Astrocyte (in vitro differentiated cells and primary cell): ENCODE measurements around the gene TLE7. TPM values are rescaled to one million over a fixed set of nuclear protein-coding genes. Genes with fewer than 3 reads are reported as not detected.

Source experiments
- DNase-seq: peaks from one replicate; pipeline ENCODE4 v3.0.0-alpha.2; 2010; ENCODE audit warnings: low read depth
- FAIRE-seq: peaks from 2 replicates; lab custom pipeline; 2011; peaks lifted over from hg19 to GRCh38; lab: Jason Lieb, UNC
- H2AFZ ChIP-seq: 2 replicates; pipeline ENCODE4 v1.6.0; 2012; ENCODE audit warnings: low read depth, low read length, inconsistent platforms
- H3K27ac ChIP-seq: 2 replicates; pipeline ENCODE4 v1.5.1; 2011; ENCODE audit warnings: low read depth, low read length, inconsistent platforms
- H3K27me3 ChIP-seq: 2 replicates; pipeline ENCODE4 v1.6.0; 2011; ENCODE audit warnings: low read length, inconsistent platforms; ENCODE audit not compliant: insufficient read depth
- H3K36me3 ChIP-seq: 2 replicates; pipeline ENCODE4 v1.5.1; 2011; ENCODE audit warnings: low read length, inconsistent platforms; ENCODE audit not compliant: insufficient read depth
- H3K4me1 ChIP-seq: 2 replicates; pipeline ENCODE4 v1.5.1; 2011; ENCODE audit warnings: low read length, inconsistent platforms; ENCODE audit not compliant: insufficient read depth
- H3K4me2 ChIP-seq: 2 replicates; pipeline ENCODE4 v1.6.0; 2012; ENCODE audit warnings: low read length, inconsistent platforms
- H3K4me3 ChIP-seq: 2 replicates; pipeline ENCODE4 v1.5.1; 2011; ENCODE audit warnings: low read depth, mild to moderate bottlenecking, low read length, inconsistent platforms; ENCODE audit not compliant: insufficient read depth
- H3K79me2 ChIP-seq: 2 replicates; pipeline ENCODE4 v1.6.0; 2012; ENCODE audit warnings: mild to moderate bottlenecking, low read length, inconsistent platforms; ENCODE audit not compliant: insufficient read depth
- H3K9ac ChIP-seq: 2 replicates; pipeline ENCODE4 v1.6.0; 2012; ENCODE audit warnings: mild to moderate bottlenecking, low read length, inconsistent platforms
- H3K9me3 ChIP-seq: 2 replicates; pipeline ENCODE4 v1.5.1; 2012; ENCODE audit warnings: low read depth, mild to moderate bottlenecking, low read length, inconsistent platforms; ENCODE audit not compliant: insufficient read depth
- H4K20me1 ChIP-seq: 2 replicates; pipeline ENCODE4 v1.6.0; 2012; ENCODE audit warnings: low read length, inconsistent platforms; ENCODE audit not compliant: insufficient read depth
- H3K27ac Mint-ChIP-seq: one replicate; pipeline ENCODE4 v1.8.0; 2021; ENCODE audit warnings: mild to moderate bottlenecking, mixed read lengths; ENCODE audit not compliant: unreplicated experiment
- H3K27me3 Mint-ChIP-seq: one replicate; pipeline ENCODE4 v1.8.0; 2021; ENCODE audit warnings: low read depth, mixed read lengths; ENCODE audit not compliant: unreplicated experiment
- H3K36me3 Mint-ChIP-seq: one replicate; pipeline ENCODE4 v1.8.0; 2021; ENCODE audit warnings: low read depth, mixed read lengths; ENCODE audit not compliant: unreplicated experiment
- H3K4me1 Mint-ChIP-seq: one replicate; pipeline ENCODE4 v1.8.0; 2021; ENCODE audit warnings: low read depth, mixed read lengths; ENCODE audit not compliant: unreplicated experiment
- H3K4me3 Mint-ChIP-seq: one replicate; pipeline ENCODE4 v1.8.0; 2021; ENCODE audit warnings: mild to moderate bottlenecking, moderate library complexity, mixed read lengths; ENCODE audit not compliant: unreplicated experiment
- H3K9me3 Mint-ChIP-seq: one replicate; pipeline ENCODE4 v1.8.0; 2021; ENCODE audit warnings: mild to moderate bottlenecking, mixed read lengths; ENCODE audit not compliant: unreplicated experiment
- CTCF ChIP-seq: IDR thresholded peaks from 2 replicates; pipeline ENCODE4 v1.5.1; 2011; ENCODE audit warnings: low read depth, mild to moderate bottlenecking, inconsistent platforms, low read length, moderate library complexity; ENCODE audit not compliant: insufficient read depth
- EZH2 ChIP-seq: IDR thresholded peaks from 2 replicates; pipeline ENCODE4 v1.6.1; 2012; ENCODE audit warnings: mild to moderate bottlenecking, low read length, inconsistent platforms; ENCODE audit not compliant: insufficient read depth
- total RNA-seq: library from RNA; stranded (reverse); gene quantifications from 2 replicates; pipeline ENCODE4 v1.2.1, GENCODE V29; 2021

Gene TLE7
- total RNA-seq, 1 donor from 2014 or later, result not detected

- no peak overlapping the region for H2AFZ ChIP-seq
- no peak overlapping the region for H3K27ac Mint-ChIP-seq
- no peaks in the 10 kb centered on the region for H3K9me3 ChIP-seq
- H3K9me3 Mint-ChIP-seq, result peaks cover 3% of the 10 kb centered on the region
- H3K36me3 ChIP-seq, result no peaks in the 10 kb centered on the region
- no peak overlapping the region for H3K9ac ChIP-seq
- H3K27me3 ChIP-seq, result peaks cover 3% of the 10 kb centered on the region
- DNase-seq, result no peak
- no peak for TF ChIP-seq CTCF
- no peak for TF ChIP-seq EZH2
- no peaks in the 10 kb centered on the region for H4K20me1 ChIP-seq
- no peak overlapping the region for H3K4me3 Mint-ChIP-seq
- no peak overlapping the region for H3K4me2 ChIP-seq
- peaks cover 38% of the 10 kb centered on the region for H3K27me3 Mint-ChIP-seq
- H3K4me3 ChIP-seq, result no peak overlapping the region
- no peaks in the 10 kb centered on the region for H3K4me1 ChIP-seq
- H3K27ac ChIP-seq, result no peak overlapping the region
- H3K4me1 Mint-ChIP-seq, result no peaks in the 10 kb centered on the region
- H3K79me2 ChIP-seq, result no peaks in the 10 kb centered on the region
- no peaks in the 10 kb centered on the region for H3K36me3 Mint-ChIP-seq
- no peak for FAIRE-seq
Measured at GRCh38 chr16:71423016-71423415, 18.8 kb downstream of the TLE7 start.

DNA sequence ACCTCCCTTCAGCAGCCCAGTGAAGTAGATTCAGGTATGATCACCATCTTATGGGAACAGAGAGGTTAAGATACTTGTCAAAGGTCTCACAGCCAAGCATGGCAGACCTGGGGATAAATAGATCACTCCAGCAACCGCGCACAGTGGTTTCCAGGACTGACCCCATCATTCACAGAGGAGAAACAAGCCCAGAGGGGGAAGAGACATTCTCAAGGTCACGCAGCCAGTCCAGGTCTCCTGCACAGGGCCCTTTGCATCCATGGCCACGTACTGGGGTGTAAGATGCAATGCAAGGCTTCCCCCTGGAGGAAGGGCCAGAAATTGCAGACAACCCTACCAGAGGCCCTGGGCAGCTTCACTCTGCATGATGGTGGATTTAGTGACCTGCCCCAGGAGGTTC lies 19.9 kb downstream of the TLE7 start:
- no peaks in the 10 kb centered on the region for H3K4me1 Mint-ChIP-seq
- FAIRE-seq (no peak), DNase-seq (no peak)
- peaks cover 3% of the 10 kb centered on the region for H3K27me3 ChIP-seq
- no peaks in the 10 kb centered on the region for H4K20me1 ChIP-seq
- H3K36me3 ChIP-seq, result no peaks in the 10 kb centered on the region
- H3K79me2 ChIP-seq, result no peaks in the 10 kb centered on the region
- H2AFZ ChIP-seq, result no peak overlapping the region
- no peak overlapping the region for H3K4me2 ChIP-seq
- peaks cover 3% of the 10 kb centered on the region for H3K9me3 Mint-ChIP-seq
- no peaks in the 10 kb centered on the region for H3K4me1 ChIP-seq
- H3K4me3 ChIP-seq, result no peak overlapping the region
- no peak overlapping the region for H3K9ac ChIP-seq
- H3K27ac Mint-ChIP-seq, result no peak overlapping the region
- H3K4me3 Mint-ChIP-seq, result no peak overlapping the region
- TF ChIP-seq EZH2, result no peak
- TF ChIP-seq CTCF, result no peak
- H3K36me3 Mint-ChIP-seq, result no peaks in the 10 kb centered on the region
- H3K27me3 Mint-ChIP-seq, result peaks cover 38% of the 10 kb centered on the region
- H3K27ac ChIP-seq, result no peak overlapping the region
- no peaks in the 10 kb centered on the region for H3K9me3 ChIP-seq

DNA sequence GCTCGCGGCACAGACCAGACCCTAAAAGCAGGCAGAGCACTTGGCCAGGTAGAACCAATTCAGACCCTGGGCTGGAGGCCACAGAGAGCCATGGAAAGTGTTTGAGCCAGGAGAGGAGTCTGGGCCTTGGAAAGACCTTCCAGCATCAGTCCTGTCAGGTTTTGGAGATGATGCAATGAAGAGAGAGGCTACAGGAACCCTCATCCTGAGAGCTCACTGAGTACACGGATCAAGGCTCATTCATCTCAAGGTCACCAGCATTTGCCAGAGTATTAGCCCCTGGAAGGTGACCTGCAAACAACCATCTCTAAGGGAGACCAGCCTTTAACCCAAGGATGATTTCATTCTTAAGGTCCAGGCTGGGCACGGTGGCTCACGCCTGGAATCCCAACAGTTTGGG lies 27.8 kb downstream of the TLE7 start:
- H3K36me3 Mint-ChIP-seq, result no peaks in the 10 kb centered on the region
- TF ChIP-seq EZH2 (no peak), CTCF (no peak)
- H3K27me3 Mint-ChIP-seq, result peaks cover 41% of the 10 kb centered on the region
- no peaks in the 10 kb centered on the region for H3K4me1 ChIP-seq
- no peak overlapping the region for H3K4me3 Mint-ChIP-seq
- H3K79me2 ChIP-seq, result no peaks in the 10 kb centered on the region
- no peak overlapping the region for H3K27ac Mint-ChIP-seq
- peaks cover 4% of the 10 kb centered on the region for H3K27me3 ChIP-seq
- H3K9me3 ChIP-seq, result no peaks in the 10 kb centered on the region
- no peaks in the 10 kb centered on the region for H3K4me1 Mint-ChIP-seq
- no peaks in the 10 kb centered on the region for H4K20me1 ChIP-seq
- DNase-seq, result no peak
- no peak for FAIRE-seq
- no peak overlapping the region for H2AFZ ChIP-seq
- H3K27ac ChIP-seq, result no peak overlapping the region
- no peaks in the 10 kb centered on the region for H3K36me3 ChIP-seq
- H3K9ac ChIP-seq, result no peak overlapping the region
- no peak overlapping the region for H3K4me3 ChIP-seq
- peaks cover 5% of the 10 kb centered on the region for H3K9me3 Mint-ChIP-seq
- H3K4me2 ChIP-seq, result no peak overlapping the region
